Left lung (tissue), 10 donors: Measurements from ENCODE around the gene HOXD10. TPM values are rescaled to one million over a fixed set of nuclear protein-coding genes. Genes with fewer than 3 reads are reported as not detected.

Source experiments
- ATAC-seq: fragments of 200-7000 bp; cut with Tn5 transposase; one replicate; pipeline ENCODE4 v1.9.1; 2020; ENCODE audit warnings: moderate library complexity
- DNase-seq, 4 donors: peaks; one replicate each; pipeline ENCODE4 v3.0.0-alpha.2; 2013 to 2020
- H3K27ac ChIP-seq, 2 donors: fragments of 200-600 bp; sonication (generic) in 1 of 2; one replicate each; pipeline versions ENCODE4 v1.5.0 to v1.8.0; 2020 to 2021
- H3K27me3 ChIP-seq, 2 donors: fragments of 200-600 bp; sonication (generic) in 1 of 2; one replicate each; pipeline versions ENCODE4 v1.5.0 to v1.8.0; 2020 to 2021
- H3K36me3 ChIP-seq, 2 donors: fragments of 200-600 bp; sonication (generic) in 1 of 2; one replicate each; pipeline versions ENCODE4 v1.5.0 to v1.8.0; 2020 to 2021
- H3K4me1 ChIP-seq, 2 donors: fragments of 200-600 bp; one replicate each; pipeline ENCODE4 v1.8.0; 2021
- H3K4me3 ChIP-seq, 2 donors: fragments of 200-600 bp; sonication (generic) in 1 of 2; one replicate each; pipeline versions ENCODE4 v1.5.0 to v1.8.0; 2020 to 2021; ENCODE audit warnings: mild to moderate bottlenecking in 1 of 2
- H3K9me3 ChIP-seq, 2 donors: fragments of 200-600 bp; sonication (generic) in 1 of 2; one replicate each; pipeline versions ENCODE4 v1.5.0 to v1.8.0; 2020 to 2021
- intact Hi-C, 2 donors: fragments of 100-400 bp; cut with DNase I; formaldehyde crosslinking; loops; one replicate each; pipeline versions ENCODE4 v1.11.2 to v1.14.2; 2022
- polyA plus RNA-seq, 6 donors: library from polyadenylated mRNA; unstranded; fragments of 120-200 nt; gene quantifications; one replicate each; pipeline ENCODE4 v1.2.1, GENCODE V29; 2013; ENCODE audit not compliant: insufficient read length in 6 of 6
- total RNA-seq, 2 donors: library from RNA; stranded (reverse); fragmentation: NEBNext Ultra II Directional; extraction: Animal tissue kit (Norgen Biotek cat#: 25700); gene quantifications; one replicate each; pipeline ENCODE4 v1.2.1, GENCODE V29; 2021
- TF ChIP-seq, protein P1 (sequence below), 2 donors: fragments of 200-600 bp; sonication (generic) in 1 of 2; IDR thresholded peaks; one replicate each; pipeline versions ENCODE4 v1.5.0 to v1.8.0; 2021; ENCODE audit warnings: antibody characterized with exemption in 2 of 2
- donor health status: DM: no; HTN: yes; CAD: no.
- donor health status: DM: no; HTN: no; CAD: no.

The HOXD10 gene
- total and polyA plus RNA-seq, 8 donors: 0.31 to 1.5 (median 0.44) TPM; not detected in 2

DNA sequence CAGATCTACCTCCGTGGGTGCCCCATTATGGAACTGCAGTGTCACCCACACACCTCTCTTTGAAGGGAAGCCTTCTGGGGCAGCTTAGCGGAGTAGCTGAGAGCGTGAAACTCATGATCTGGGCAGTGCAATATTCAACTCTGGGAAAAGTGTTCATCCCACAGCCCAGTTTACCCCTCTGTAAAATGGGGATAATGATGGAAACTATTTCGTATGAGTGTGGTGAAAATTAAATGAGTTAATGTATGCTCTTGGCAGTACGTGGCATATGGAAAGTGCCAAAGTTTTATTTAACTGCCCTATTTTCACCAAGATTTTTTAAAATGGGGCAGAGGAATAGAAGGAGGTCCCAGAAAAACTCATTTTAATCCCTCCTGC lies 44.3 kb upstream of the HOXD10 start:
- H3K27me3 ChIP-seq: peaks cover 95 to 100% of the 10 kb centered on the region in 2 donors
- no peak overlapping the region for H3K4me3 ChIP-seq
- DNase-seq: no peak
- TF ChIP-seq, protein P1, sequence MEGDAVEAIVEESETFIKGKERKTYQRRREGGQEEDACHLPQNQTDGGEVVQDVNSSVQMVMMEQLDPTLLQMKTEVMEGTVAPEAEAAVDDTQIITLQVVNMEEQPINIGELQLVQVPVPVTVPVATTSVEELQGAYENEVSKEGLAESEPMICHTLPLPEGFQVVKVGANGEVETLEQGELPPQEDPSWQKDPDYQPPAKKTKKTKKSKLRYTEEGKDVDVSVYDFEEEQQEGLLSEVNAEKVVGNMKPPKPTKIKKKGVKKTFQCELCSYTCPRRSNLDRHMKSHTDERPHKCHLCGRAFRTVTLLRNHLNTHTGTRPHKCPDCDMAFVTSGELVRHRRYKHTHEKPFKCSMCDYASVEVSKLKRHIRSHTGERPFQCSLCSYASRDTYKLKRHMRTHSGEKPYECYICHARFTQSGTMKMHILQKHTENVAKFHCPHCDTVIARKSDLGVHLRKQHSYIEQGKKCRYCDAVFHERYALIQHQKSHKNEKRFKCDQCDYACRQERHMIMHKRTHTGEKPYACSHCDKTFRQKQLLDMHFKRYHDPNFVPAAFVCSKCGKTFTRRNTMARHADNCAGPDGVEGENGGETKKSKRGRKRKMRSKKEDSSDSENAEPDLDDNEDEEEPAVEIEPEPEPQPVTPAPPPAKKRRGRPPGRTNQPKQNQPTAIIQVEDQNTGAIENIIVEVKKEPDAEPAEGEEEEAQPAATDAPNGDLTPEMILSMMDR (IDR thresholded peaks at IDR 0.05): no peak
- ATAC-seq: no peak
- no peaks in the 10 kb centered on the region for H3K9me3 ChIP-seq
- intact Hi-C loops: no loop called here
- H3K36me3 ChIP-seq: no peaks in the 10 kb centered on the region
- H3K4me1 ChIP-seq: peaks cover 5 to 11% of the 10 kb centered on the region in 2 donors
- H3K27ac ChIP-seq: no peak overlapping the region

DNA sequence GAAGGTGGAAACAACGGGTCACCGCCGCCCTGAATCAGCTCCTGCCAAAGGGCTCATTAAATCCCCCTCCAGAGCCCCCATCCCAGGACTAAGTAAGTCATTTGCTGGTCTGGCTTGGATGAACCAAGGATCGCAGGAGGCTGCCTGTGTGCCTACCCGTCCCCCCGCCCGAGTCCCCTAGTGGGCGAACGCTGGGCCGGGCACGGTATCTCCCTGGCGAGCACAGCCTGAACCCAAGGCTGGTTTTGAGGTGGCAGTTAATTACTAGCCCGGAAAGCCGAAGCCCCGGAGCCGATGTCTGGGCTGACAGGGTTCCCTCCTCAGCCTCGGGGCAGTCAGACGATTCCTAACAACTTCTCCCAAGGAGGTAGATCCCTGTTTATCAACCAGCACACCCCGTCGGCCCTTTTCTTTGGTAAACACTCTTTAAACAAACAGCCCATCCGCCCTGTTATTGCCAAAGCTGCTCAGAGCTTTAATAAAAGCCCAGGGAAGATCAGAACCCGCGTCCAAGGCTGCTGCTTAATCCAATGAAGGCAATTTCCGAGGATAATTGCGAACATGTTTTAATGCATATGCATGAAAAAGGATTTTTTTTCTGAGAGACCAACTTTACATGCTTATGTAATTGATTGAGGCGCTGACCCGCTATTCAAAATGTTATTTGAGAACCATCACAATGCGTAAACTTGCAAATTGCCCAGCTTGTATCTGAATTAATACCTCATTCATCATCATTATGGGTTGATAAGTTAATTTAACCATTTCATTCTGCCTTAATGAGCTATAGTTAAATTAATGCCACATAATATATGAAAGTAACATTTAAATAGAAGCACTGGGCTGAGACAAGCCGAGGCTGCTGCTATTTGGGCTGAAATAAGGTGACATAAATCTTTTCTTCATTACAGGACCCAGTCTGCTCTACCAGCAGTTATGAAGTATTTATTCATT lies 43.4 kb upstream of the HOXD10 start:
- intact Hi-C loops: no loop called here
- peaks cover 95 to 100% of the 10 kb centered on the region in 2 donors for H3K27me3 ChIP-seq

DNA sequence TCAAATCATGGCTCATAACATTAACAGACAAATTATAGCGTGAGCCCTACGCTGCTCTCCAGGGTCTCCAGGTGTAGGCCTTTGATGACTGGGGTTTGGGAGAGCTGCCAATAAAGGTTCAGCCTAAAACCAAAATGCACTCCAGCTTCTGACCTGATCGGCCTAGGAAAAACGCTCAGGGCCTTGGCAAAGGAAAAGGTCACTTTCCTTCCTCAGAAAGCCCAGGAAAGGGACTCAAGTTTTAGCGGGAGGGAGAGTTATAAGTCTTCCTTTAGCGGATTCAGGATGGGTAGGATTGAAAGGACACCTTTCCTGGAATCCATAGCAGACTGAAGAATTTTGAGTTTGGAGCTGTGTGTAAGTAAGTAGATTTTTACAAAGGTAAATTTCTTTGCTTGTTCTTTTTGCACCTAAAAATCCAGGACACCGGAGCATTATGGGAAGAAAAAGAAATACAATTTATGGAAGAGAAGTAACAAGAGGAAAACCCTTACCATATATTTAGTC lies 41.6 kb upstream of the HOXD10 start:
- H3K36me3 ChIP-seq: no peaks in the 10 kb centered on the region
- no peak for DNase-seq
- H3K4me1 ChIP-seq: peaks cover 0 to 9% of the 10 kb centered on the region in 2 donors
- intact Hi-C loops: no loop called here
- peaks cover 95 to 100% of the 10 kb centered on the region in 2 donors for H3K27me3 ChIP-seq
- ATAC-seq: no peak
- TF ChIP-seq, protein P1 (IDR thresholded peaks at IDR 0.05): no peak
- H3K27ac ChIP-seq: no peak overlapping the region
- H3K9me3 ChIP-seq: no peaks in the 10 kb centered on the region
- no peak overlapping the region for H3K4me3 ChIP-seq

More for the DNA sequence above, 43.4 kb upstream of the HOXD10 start:
- ATAC-seq (no peak), DNase-seq (no peak)
- Histone ChIP-seq H3K27ac (no peak overlapping the region), H3K9me3 (no peaks in the 10 kb centered on the region), H3K4me3 (no peak overlapping the region), H3K36me3 (no peaks in the 10 kb centered on the region), H3K4me1 (peaks cover 0 to 4% of the 10 kb centered on the region in 2 donors)
- TF ChIP-seq, protein P1 (IDR thresholded peaks at IDR 0.05): no peak

DNA sequence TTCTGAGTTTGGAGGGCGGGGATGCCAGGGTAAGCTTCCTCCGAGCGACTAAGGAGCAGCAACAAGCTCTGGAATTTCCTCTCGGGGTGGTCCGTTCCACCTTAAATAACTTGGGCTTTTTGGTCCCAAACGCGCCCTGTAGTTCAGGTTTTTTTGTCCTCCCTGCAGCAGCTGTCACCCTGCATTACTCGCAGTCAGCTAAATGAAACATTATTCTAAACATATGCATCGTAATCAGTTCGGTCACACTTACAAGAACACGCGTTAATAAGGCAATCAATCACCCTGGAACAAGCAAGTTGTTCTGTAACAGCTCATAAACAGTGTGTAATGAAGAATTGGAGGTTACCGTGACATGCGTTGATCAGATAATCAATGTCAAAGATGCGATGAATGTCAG lies 41.1 kb upstream of the HOXD10 start:
- peaks cover 94 to 100% of the 10 kb centered on the region in 2 donors for H3K27me3 ChIP-seq
- ATAC-seq: no peak
- no peaks in the 10 kb centered on the region for H3K36me3 ChIP-seq
- DNase-seq: no peak
- no peaks in the 10 kb centered on the region for H3K9me3 ChIP-seq
- peaks cover 0 to 12% of the 10 kb centered on the region in 2 donors for H3K4me1 ChIP-seq
- intact Hi-C loops: no loop called here
- H3K27ac ChIP-seq: no peak overlapping the region
- TF ChIP-seq, protein P1 (IDR thresholded peaks at IDR 0.05): no peak
- no peak overlapping the region for H3K4me3 ChIP-seq

DNA sequence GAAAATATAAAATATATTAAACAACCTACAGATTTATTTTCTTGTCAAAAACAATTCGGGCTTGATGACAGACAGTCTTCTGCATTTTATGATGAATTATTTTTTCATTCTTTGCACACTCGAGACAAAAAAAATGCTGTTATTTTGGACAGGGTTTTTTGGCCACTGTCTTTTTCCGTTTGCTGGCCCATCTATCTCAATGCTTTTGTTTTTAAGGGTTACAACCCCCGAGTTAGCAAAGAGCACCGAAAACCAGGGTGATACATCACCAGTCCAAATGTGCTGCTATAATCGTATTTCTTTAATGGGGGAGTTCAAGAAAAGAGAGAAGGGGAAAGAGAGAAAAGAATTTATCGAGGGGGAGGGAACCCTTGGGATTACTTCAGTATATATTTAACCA lies 40.5 kb upstream of the HOXD10 start:
- Histone ChIP-seq H3K27me3 (peaks cover 96 to 100% of the 10 kb centered on the region in 2 donors), H3K27ac (no peak overlapping the region), H3K4me1 (peaks cover 0 to 14% of the 10 kb centered on the region in 2 donors), H3K4me3 (no peak overlapping the region), H3K9me3 (no peaks in the 10 kb centered on the region), H3K36me3 (no peaks in the 10 kb centered on the region)
- TF ChIP-seq, protein P1 (IDR thresholded peaks at IDR 0.05): no peak
- ATAC-seq: no peak
- intact Hi-C loops: no loop called here
- no peak for DNase-seq
